ENCODE measurements around the gene PRPF8. TPM values are rescaled to one million over a fixed set of nuclear protein-coding genes. Genes with fewer than 3 reads are reported as not detected.
A peak's percentile ranks its signal among the peaks of the same experiment; 100 is the strongest.

Gene PRPF8
- total and polyA plus RNA-seq, 2 of the 13 experiments (the other 11 are each of a cell fraction or from before 2014, with no cell fraction given), result 112 to 179 TPM

DNA sequence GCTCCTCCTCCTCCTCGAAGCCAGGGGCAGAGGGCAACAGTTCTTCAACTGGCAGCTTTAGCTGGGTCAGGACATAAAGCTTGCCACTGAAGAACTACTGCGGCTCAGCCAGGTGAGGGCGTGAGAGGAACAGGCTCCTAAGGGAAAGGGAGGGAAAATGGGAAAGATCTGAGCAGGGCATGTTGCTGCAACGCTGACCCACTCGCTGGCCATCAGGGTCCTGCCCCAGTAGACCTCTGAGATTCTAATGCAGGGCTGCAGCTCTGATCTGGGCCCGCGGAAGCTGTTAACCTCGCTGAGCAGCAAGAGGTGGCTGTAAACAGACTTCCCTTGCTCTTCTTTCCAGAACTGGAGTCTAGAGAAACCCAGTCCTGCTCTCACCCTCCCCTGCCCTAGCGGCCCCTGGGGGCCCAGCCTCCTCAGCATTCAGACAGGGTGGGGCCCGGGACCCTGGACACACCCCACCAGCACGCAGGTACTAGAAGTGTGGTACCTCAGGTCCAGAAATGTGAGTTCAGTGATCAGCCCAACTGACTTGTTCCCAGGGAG lies 29.3 kb upstream of the PRPF8 start (continued):
- TF ChIP-seq, protein P1, sequence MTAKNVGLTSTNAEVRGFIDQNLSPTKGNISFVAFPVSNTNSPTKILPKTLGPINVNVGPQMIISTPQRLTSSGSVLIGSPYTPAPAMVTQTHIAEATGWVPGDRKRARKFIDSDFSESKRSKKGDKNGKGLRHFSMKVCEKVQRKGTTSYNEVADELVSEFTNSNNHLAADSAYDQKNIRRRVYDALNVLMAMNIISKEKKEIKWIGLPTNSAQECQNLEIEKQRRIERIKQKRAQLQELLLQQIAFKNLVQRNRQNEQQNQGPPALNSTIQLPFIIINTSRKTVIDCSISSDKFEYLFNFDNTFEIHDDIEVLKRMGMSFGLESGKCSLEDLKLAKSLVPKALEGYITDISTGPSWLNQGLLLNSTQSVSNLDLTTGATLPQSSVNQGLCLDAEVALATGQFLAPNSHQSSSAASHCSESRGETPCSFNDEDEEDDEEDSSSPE (CRISPR knock-in tag; IDR thresholded peaks at IDR 0.05), result peak; percentile 76
- TF ChIP-seq CREM (IDR thresholded peaks at IDR 0.05) (no peak), CREM (CRISPR knock-in tag; IDR thresholded peaks at IDR 0.05) (no peak), TGIF2 (CRISPR knock-in tag; IDR thresholded peaks at IDR 0.05) (peak; percentile 15; the same call in 1 of the 2 replicates), PRPF4 (IDR thresholded peaks at IDR 0.05; ENCODE audit: low read depth, low read length, poor library complexity, severe bottlenecking) (no peak), MYNN (CRISPR knock-in tag; IDR thresholded peaks at IDR 0.05; ENCODE audit: low read depth) (no peak), TEAD3 (CRISPR knock-in tag; optimal IDR thresholded peaks at IDR 0.05; ENCODE audit: borderline replicate concordance) (peak; percentile 56), ZSCAN31 (CRISPR knock-in tag; IDR thresholded peaks at IDR 0.05; ENCODE audit: low read depth) (peak; percentile 72), RBFOX2 (IDR thresholded peaks at IDR 0.05; ENCODE audit: low read depth, low read length) (peak; percentile 45; the same call in 1 of the 2 replicates), ZNF543 (CRISPR knock-in tag; IDR thresholded peaks at IDR 0.05) (no peak), NONO (IDR thresholded peaks at IDR 0.05) (no peak), NONO (CRISPR knock-in tag; conservative IDR thresholded peaks at IDR 0.05) (peak; percentile 21; the same call in 1 of the 2 replicates), ZNF780A (CRISPR knock-in tag; IDR thresholded peaks at IDR 0.05) (no peak), ZFX (CRISPR knock-in tag; IDR thresholded peaks at IDR 0.05; ENCODE audit: low read depth) (peak; percentile 2; the same call in 1 of the 2 replicates), SALL1 (CRISPR knock-in tag; IDR thresholded peaks at IDR 0.05) (peak; percentile 44; the same call in 1 of the 2 replicates), FOXO1 (CRISPR knock-in tag; IDR thresholded peaks at IDR 0.05) (0 out of 2 replicates have a peak, but pooled peaks have one; percentile 25), EED (CRISPR knock-in tag; IDR thresholded peaks at IDR 0.05) (0 out of 2 replicates have a peak, but pooled peaks have one; percentile 19), TAF1 (CRISPR knock-in tag; IDR thresholded peaks at IDR 0.05) (no peak), ZBTB7A (CRISPR knock-in tag; IDR thresholded peaks at IDR 0.05) (peak; percentile 45; the same call in 1 of the 2 replicates), ZNF878 (CRISPR knock-in tag; IDR thresholded peaks at IDR 0.05) (no peak), GTF2F1 (IDR thresholded peaks at IDR 0.05; ENCODE audit: low read length) (no peak)
- TF ChIP-seq, protein P2, sequence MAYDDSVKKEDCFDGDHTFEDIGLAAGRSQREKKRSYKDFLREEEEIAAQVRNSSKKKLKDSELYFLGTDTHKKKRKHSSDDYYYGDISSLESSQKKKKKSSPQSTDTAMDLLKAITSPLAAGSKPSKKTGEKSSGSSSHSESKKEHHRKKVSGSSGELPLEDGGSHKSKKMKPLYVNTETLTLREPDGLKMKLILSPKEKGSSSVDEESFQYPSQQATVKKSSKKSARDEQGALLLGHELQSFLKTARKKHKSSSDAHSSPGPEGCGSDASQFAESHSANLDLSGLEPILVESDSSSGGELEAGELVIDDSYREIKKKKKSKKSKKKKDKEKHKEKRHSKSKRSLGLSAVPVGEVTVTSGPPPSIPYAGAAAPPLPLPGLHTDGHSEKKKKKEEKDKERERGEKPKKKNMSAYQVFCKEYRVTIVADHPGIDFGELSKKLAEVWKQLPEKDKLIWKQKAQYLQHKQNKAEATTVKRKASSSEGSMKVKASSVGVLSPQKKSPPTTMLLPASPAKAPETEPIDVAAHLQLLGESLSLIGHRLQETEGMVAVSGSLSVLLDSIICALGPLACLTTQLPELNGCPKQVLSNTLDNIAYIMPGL (CRISPR knock-in tag; IDR thresholded peaks at IDR 0.05; ENCODE audit: borderline replicate concordance in 1 of 2, low read depth in 1 of 2), result peak in 1 of 2 experiments; percentile 69; a peak in 2 of 4 replicates
- TF ChIP-seq, protein P3, sequence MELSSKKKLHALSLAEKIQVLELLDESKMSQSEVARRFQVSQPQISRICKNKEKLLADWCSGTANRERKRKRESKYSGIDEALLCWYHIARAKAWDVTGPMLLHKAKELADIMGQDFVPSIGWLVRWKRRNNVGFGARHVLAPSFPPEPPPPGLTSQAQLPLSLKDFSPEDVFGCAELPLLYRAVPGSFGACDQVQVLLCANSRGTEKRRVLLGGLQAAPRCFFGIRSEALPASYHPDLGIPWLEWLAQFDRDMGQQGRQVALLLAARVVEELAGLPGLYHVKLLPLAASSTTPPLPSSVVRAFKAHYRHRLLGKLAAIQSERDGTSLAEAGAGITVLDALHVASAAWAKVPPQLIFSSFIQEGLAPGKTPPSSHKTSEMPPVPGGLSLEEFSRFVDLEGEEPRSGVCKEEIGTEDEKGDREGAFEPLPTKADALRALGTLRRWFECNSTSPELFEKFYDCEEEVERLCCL (CRISPR knock-in tag; IDR thresholded peaks at IDR 0.05; ENCODE audit: borderline replicate concordance), result no peak
- TF ChIP-seq, protein P4, sequence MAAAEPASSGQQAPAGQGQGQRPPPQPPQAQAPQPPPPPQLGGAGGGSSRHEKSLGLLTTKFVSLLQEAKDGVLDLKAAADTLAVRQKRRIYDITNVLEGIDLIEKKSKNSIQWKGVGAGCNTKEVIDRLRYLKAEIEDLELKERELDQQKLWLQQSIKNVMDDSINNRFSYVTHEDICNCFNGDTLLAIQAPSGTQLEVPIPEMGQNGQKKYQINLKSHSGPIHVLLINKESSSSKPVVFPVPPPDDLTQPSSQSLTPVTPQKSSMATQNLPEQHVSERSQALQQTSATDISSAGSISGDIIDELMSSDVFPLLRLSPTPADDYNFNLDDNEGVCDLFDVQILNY (CRISPR knock-in tag; conservative IDR thresholded peaks at IDR 0.05), result no peak
- TF ChIP-seq, protein P5, sequence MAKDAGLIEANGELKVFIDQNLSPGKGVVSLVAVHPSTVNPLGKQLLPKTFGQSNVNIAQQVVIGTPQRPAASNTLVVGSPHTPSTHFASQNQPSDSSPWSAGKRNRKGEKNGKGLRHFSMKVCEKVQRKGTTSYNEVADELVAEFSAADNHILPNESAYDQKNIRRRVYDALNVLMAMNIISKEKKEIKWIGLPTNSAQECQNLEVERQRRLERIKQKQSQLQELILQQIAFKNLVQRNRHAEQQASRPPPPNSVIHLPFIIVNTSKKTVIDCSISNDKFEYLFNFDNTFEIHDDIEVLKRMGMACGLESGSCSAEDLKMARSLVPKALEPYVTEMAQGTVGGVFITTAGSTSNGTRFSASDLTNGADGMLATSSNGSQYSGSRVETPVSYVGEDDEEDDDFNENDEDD (CRISPR knock-in tag; IDR thresholded peaks at IDR 0.05; ENCODE audit: borderline replicate concordance), result peak; percentile 90; the same call in 1 of the 2 replicates
